Measurements from ENCODE around the gene NMUR1.

DNA sequence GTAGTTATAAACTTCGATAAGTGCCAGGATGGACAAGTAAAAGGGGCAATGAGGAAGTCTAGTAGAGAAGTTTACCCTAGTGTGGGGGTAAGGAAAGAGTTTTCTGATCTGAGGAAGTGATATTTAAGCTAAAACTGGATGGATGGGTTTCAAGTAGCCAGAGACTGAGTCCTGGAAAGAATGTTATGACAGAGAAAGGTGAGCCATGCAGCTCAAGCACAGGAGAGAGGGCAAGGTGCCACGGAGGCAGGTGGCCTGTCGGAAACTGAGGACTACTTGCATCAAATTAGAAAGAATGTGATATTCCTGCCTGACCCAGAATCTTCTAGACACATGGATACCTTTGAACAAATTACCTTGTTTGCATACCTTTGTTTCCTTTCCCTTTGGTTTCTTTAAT lies 26.5 kb downstream of the NMUR1 start:
- TF ChIP-seq, protein P1, sequence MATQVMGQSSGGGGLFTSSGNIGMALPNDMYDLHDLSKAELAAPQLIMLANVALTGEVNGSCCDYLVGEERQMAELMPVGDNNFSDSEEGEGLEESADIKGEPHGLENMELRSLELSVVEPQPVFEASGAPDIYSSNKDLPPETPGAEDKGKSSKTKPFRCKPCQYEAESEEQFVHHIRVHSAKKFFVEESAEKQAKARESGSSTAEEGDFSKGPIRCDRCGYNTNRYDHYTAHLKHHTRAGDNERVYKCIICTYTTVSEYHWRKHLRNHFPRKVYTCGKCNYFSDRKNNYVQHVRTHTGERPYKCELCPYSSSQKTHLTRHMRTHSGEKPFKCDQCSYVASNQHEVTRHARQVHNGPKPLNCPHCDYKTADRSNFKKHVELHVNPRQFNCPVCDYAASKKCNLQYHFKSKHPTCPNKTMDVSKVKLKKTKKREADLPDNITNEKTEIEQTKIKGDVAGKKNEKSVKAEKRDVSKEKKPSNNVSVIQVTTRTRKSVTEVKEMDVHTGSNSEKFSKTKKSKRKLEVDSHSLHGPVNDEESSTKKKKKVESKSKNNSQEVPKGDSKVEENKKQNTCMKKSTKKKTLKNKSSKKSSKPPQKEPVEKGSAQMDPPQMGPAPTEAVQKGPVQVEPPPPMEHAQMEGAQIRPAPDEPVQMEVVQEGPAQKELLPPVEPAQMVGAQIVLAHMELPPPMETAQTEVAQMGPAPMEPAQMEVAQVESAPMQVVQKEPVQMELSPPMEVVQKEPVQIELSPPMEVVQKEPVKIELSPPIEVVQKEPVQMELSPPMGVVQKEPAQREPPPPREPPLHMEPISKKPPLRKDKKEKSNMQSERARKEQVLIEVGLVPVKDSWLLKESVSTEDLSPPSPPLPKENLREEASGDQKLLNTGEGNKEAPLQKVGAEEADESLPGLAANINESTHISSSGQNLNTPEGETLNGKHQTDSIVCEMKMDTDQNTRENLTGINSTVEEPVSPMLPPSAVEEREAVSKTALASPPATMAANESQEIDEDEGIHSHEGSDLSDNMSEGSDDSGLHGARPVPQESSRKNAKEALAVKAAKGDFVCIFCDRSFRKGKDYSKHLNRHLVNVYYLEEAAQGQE (IDR thresholded peaks at IDR 0.05; ENCODE audit: low read depth, low read length): no peak
- TF ChIP-seq, protein P2, sequence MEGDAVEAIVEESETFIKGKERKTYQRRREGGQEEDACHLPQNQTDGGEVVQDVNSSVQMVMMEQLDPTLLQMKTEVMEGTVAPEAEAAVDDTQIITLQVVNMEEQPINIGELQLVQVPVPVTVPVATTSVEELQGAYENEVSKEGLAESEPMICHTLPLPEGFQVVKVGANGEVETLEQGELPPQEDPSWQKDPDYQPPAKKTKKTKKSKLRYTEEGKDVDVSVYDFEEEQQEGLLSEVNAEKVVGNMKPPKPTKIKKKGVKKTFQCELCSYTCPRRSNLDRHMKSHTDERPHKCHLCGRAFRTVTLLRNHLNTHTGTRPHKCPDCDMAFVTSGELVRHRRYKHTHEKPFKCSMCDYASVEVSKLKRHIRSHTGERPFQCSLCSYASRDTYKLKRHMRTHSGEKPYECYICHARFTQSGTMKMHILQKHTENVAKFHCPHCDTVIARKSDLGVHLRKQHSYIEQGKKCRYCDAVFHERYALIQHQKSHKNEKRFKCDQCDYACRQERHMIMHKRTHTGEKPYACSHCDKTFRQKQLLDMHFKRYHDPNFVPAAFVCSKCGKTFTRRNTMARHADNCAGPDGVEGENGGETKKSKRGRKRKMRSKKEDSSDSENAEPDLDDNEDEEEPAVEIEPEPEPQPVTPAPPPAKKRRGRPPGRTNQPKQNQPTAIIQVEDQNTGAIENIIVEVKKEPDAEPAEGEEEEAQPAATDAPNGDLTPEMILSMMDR (IDR thresholded peaks at IDR 0.05): no peak
- TF ChIP-seq NFIC (IDR thresholded peaks at IDR 0.05; ENCODE audit: borderline replicate concordance) (no peak), POLR2AphosphoS5 (IDR thresholded peaks at IDR 0.05; ENCODE audit: low read depth, low read length) (no peak), YY1 (IDR thresholded peaks at IDR 0.05; ENCODE audit: low read depth) (no peak), SMC3 (IDR thresholded peaks at IDR 0.05; ENCODE audit: low read depth, low read length) (no peak), CHD2 (IDR thresholded peaks at IDR 0.05; ENCODE audit: low read length, partially characterized antibody) (no peak), TEAD4 (IDR thresholded peaks at IDR 0.05; ENCODE audit: borderline replicate concordance, insufficient read depth) (no peak), TAF1 (IDR thresholded peaks at IDR 0.05; ENCODE audit: borderline replicate concordance, low read depth, low read length) (no peak), EP300 (IDR thresholded peaks at IDR 0.05; ENCODE audit: borderline replicate concordance in 1 of 2, low read depth in 1 of 2, low read length in 1 of 2) (no peak), RFX5 (IDR thresholded peaks at IDR 0.05; ENCODE audit: low read length) (no peak)
- TF ChIP-seq, protein P3, sequence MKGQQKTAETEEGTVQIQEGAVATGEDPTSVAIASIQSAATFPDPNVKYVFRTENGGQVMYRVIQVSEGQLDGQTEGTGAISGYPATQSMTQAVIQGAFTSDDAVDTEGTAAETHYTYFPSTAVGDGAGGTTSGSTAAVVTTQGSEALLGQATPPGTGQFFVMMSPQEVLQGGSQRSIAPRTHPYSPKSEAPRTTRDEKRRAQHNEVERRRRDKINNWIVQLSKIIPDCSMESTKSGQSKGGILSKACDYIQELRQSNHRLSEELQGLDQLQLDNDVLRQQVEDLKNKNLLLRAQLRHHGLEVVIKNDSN (IDR thresholded peaks at IDR 0.05; ENCODE audit: borderline replicate concordance, low read depth): no peak
- TF ChIP-seq, protein P4, sequence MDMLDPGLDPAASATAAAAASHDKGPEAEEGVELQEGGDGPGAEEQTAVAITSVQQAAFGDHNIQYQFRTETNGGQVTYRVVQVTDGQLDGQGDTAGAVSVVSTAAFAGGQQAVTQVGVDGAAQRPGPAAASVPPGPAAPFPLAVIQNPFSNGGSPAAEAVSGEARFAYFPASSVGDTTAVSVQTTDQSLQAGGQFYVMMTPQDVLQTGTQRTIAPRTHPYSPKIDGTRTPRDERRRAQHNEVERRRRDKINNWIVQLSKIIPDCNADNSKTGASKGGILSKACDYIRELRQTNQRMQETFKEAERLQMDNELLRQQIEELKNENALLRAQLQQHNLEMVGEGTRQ (IDR thresholded peaks at IDR 0.05; ENCODE audit: borderline replicate concordance, low read depth, low read length): no peak

All from SK-N-SH (cell line).